A673 (cell line): ENCODE results near the gene FAM227B. TPM values are rescaled to one million over a fixed set of nuclear protein-coding genes. Genes with fewer than 3 reads are reported as not detected.
"Not testable (repeated sequence)": the region's sequence is repeated elsewhere in the genome, so short reads cannot be mapped to it uniquely, and the experiment has no call there.

Source experiments
- BruUV-seq: library from RNA; stranded (reverse); fragments of 400-500 nt; replicated peaks from 2 replicates; lab custom pipeline; 2021; lab: Mats Ljungman, UMichigan
- CTCF ChIA-PET: fragments of 300-600 bp; sonication (Branson Sonifier 250); formaldehyde crosslinking; loops from one replicate; lab custom pipeline; 2022; ENCODE audit warnings: antibody characterized with exemption; lab: Charles Lee
- POLR2A ChIA-PET: fragments of 300-600 bp; sonication (Branson Sonifier 250); formaldehyde crosslinking; loops from one replicate; lab custom pipeline; 2022; ENCODE audit warnings: antibody characterized with exemption; ENCODE audit not compliant: low non-redundant PET; lab: Charles Lee
- DNase-seq: peaks from one replicate; pipeline ENCODE4 v3.0.0-alpha.2; 2015; ENCODE audit warnings: low spot score
- H3K27ac ChIP-seq: fragments of 200-600 bp; sonication (generic); 2 replicates; pipeline ENCODE4 v1.5.1; 2016; ENCODE audit warnings: mixed run types, low read depth, mild to moderate bottlenecking, mixed read lengths, antibody characterized with exemption, low read length; ENCODE audit not compliant: poor library complexity, severe bottlenecking
- H3K27me3 ChIP-seq: fragments of 200-600 bp; sonication (generic); replicated peaks from 2 replicates; pipeline ENCODE4 v1.6.1; 2017; ENCODE audit warnings: mixed run types, low read depth, mild to moderate bottlenecking, mixed read lengths, antibody characterized with exemption, low read length; ENCODE audit not compliant: insufficient read depth, poor library complexity
- H3K36me3 ChIP-seq: fragments of 200-600 bp; sonication (generic); 2 replicates; pipeline ENCODE4 v1.6.1; 2016; ENCODE audit warnings: mixed run types, mild to moderate bottlenecking, mixed read lengths, antibody characterized with exemption, low read length; ENCODE audit not compliant: insufficient read depth, poor library complexity, severe bottlenecking
- H3K4me1 ChIP-seq: fragments of 200-600 bp; sonication (generic); 2 replicates; pipeline ENCODE4 v1.6.1; 2017; ENCODE audit warnings: mixed run types, mild to moderate bottlenecking, mixed read lengths, antibody characterized with exemption, low read length; ENCODE audit not compliant: insufficient read depth, poor library complexity, severe bottlenecking
- H3K4me3 ChIP-seq: fragments of 200-600 bp; sonication (generic); 2 replicates; pipeline ENCODE4 v1.5.1; 2016; ENCODE audit warnings: low read depth, mixed run types, mild to moderate bottlenecking, mixed read lengths, low read length; ENCODE audit not compliant: poor library complexity, severe bottlenecking
- H3K9me3 ChIP-seq: fragments of 200-600 bp; sonication (generic); 2 replicates; pipeline ENCODE4 v1.6.1; 2016; ENCODE audit warnings: mixed run types, low read depth, mild to moderate bottlenecking, mixed read lengths, antibody characterized with exemption, low read length; ENCODE audit not compliant: poor library complexity, severe bottlenecking
- CTCF ChIP-seq: fragments of 300-800, 200-600 bp; sonication (generic); conservative IDR thresholded peaks from 2 replicates; pipeline ENCODE4 v1.5.1; 2017; ENCODE audit warnings: low read depth, mild to moderate bottlenecking, antibody characterized with exemption, low read length, moderate library complexity, mixed read lengths
- EZH2 ChIP-seq: fragments of 200-600 bp; sonication (generic); IDR thresholded peaks from 2 replicates; pipeline ENCODE4 v1.6.1; 2017; ENCODE audit warnings: borderline replicate concordance, low read depth, mild to moderate bottlenecking, mixed read lengths, antibody characterized with exemption, low read length; ENCODE audit not compliant: poor library complexity, severe bottlenecking
- intact Hi-C: fragments of 100-400 bp; cut with micrococcal nuclease; formaldehyde crosslinking; loops from one replicate; pipeline ENCODE4 v1.10.0; 2022; ENCODE audit not compliant: unreplicated experiment
- total RNA-seq: library from RNA; stranded (reverse); gene quantifications from 2 replicates; pipeline ENCODE4 v1.2.3, GENCODE V29; 2021

FAM227B gene
- total RNA-seq, 1 experiment from 2014 or later = 2.3 TPM

GRCh38 chr15:49558929-49559328, 61.7 kb downstream of the FAM227B start:
- no peak for TF ChIP-seq CTCF
- TF ChIP-seq EZH2 = no peak
- Histone ChIP-seq H3K4me3 (no peak overlapping the region), H3K36me3 (no peaks in the 10 kb centered on the region), H3K4me1 (no peaks in the 10 kb centered on the region), H3K27ac (no peak overlapping the region), H3K27me3 (no peaks in the 10 kb centered on the region), H3K9me3 (peaks cover 5% of the 10 kb centered on the region)
- ChIA-PET CTCF (no interaction called here), POLR2A (no interaction called here)
- intact Hi-C loops = no loop called here
- no peak for DNase-seq
- no TSS peak for BruUV-seq

GRCh38 chr15:49556437-49556836, 64.2 kb downstream of the FAM227B start:
- POLR2A ChIA-PET = no interaction called here
- BruUV-seq = no TSS peak
- intact Hi-C loops = no loop called here
- no peak for DNase-seq
- Histone ChIP-seq H3K27ac (no peak overlapping the region), H3K4me3 (no peak overlapping the region), H3K9me3 (no peaks in the 10 kb centered on the region), H3K36me3 (no peaks in the 10 kb centered on the region), H3K4me1 (no peaks in the 10 kb centered on the region), H3K27me3 (no peaks in the 10 kb centered on the region)
- CTCF ChIA-PET = no interaction called here
- no peak for TF ChIP-seq CTCF
- no peak for TF ChIP-seq EZH2

DNA sequence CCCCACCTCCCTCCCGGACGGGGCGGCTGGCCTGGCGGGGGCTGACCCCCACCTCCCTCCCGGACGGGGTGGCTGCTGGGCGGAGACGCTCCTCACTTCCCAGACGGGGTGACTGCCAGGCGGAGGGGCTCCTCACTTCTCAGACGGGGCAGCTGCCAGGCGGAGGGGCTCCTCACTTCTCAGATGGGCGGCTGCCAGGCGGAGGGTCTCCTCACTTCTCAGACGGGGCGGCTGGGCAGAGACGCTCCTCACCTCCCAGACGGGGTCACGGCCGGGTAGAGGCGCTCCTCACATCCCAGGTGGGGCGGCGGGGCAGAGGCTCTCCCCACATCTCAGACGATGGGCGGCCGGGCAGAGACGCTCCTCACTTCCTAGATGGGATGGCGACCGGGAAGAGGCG, 70.3 kb downstream of the FAM227B start:
- BruUV-seq, H3K27ac ChIP-seq, H3K4me1 ChIP-seq, H3K9me3 ChIP-seq, H3K4me3 ChIP-seq, H3K36me3 ChIP-seq, POLR2A ChIA-PET, CTCF ChIA-PET, DNase-seq, intact Hi-C loops, H3K27me3 ChIP-seq: not testable (repeated sequence)

DNA sequence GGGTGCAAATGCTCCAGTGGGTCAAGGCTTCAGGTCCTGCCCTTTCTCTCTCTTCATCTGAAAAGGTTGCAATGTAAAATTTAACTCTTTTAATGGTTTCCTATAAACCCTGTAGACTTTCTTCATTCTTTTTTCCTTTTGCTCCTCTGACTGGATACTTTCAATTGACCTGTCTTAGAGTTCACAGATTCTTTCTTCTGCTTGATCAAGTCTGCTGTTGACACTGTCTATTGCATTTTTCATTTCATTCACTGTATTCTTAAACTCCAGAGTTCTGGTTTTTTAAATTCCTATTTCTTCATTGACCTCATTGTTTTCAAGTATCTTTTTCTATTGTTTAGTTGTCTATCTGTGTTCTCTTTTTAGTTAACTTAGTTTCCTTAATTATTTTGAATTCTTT, 82.1 kb downstream of the FAM227B start:
- Histone ChIP-seq H3K27ac (no peak overlapping the region), H3K27me3 (peaks cover 3% of the 10 kb centered on the region), H3K4me3 (no peak overlapping the region), H3K4me1 (no peaks in the 10 kb centered on the region), H3K9me3 (no peaks in the 10 kb centered on the region), H3K36me3 (no peaks in the 10 kb centered on the region)
- no peak for DNase-seq
- ChIA-PET CTCF (no interaction called here), POLR2A (no interaction called here)
- no TSS peak for BruUV-seq
- intact Hi-C loops = no loop called here
- TF ChIP-seq CTCF (no peak), EZH2 (no peak)
